Chondrocyte (in vitro differentiated cells): Measurements from ENCODE around the gene RCN1. TPM values are rescaled to one million over a fixed set of nuclear protein-coding genes. Genes with fewer than 3 reads are reported as not detected.
A peak's percentile ranks its signal among the peaks of the same experiment; 100 is the strongest.
"Not testable (repeated sequence)": the region's sequence is repeated elsewhere in the genome, so short reads cannot be mapped to it uniquely, and the experiment has no call there.

Experiments
- DNase-seq: peaks from one replicate; pipeline ENCODE4 v3.0.0; 2021; ENCODE audit warnings: mixed read lengths, low spot score
- H3K27ac Mint-ChIP-seq: one replicate; pipeline ENCODE4 v1.8.0; 2021; ENCODE audit warnings: mild to moderate bottlenecking, moderate library complexity, mixed read lengths; ENCODE audit not compliant: unreplicated experiment
- H3K27me3 Mint-ChIP-seq: 2 replicates; pipeline ENCODE4 v1.8.0; 2021; ENCODE audit warnings: low read depth, mixed read lengths
- H3K36me3 Mint-ChIP-seq: 2 replicates; pipeline ENCODE4 v1.8.0; 2021; ENCODE audit warnings: low read depth, mixed read lengths
- H3K4me1 Mint-ChIP-seq: 2 replicates; pipeline ENCODE4 v1.8.0; 2021; ENCODE audit warnings: low read depth, mild to moderate bottlenecking, mixed read lengths
- H3K4me3 Mint-ChIP-seq: one replicate; pipeline ENCODE4 v1.8.0; 2021; ENCODE audit warnings: mild to moderate bottlenecking, moderate library complexity, mixed read lengths; ENCODE audit not compliant: unreplicated experiment
- H3K9me3 Mint-ChIP-seq: 2 replicates; pipeline ENCODE4 v1.8.0; 2021; ENCODE audit warnings: low read depth, mixed read lengths
- total RNA-seq: library from RNA; stranded (reverse); gene quantifications from 3 replicates; pipeline ENCODE4 v1.2.1, GENCODE V29; 2021
- TF ChIP-seq, protein P1 (sequence below): fragments of 200-600 bp; sonication (generic); IDR thresholded peaks from 2 replicates; pipeline ENCODE4 v1.5.0; 2021; ENCODE audit warnings: antibody characterized with exemption, mild to moderate bottlenecking, moderate library complexity

Gene RCN1
- total RNA-seq, 1 donor from 2014 or later: 232 TPM

DNA sequence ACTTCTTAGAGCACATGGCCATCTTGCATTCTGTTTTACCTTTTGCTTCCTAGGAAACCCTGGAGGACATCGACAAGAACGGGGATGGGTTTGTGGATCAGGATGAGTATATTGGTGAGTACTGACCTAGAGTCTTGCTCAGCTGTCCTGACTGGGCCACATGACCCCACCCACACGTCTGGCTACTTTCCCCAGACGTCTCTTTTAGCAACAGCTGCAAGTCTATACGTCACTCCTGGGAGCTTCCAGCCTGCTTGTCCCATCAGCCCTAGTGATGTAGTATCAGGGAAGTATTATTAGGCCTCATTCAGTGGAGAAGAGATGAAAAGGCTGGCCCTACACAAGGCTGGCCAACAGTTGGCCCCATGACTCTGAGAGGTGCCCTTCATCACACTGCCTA is 9.6 kb downstream of the RCN1 start:
- TF ChIP-seq, protein P1, sequence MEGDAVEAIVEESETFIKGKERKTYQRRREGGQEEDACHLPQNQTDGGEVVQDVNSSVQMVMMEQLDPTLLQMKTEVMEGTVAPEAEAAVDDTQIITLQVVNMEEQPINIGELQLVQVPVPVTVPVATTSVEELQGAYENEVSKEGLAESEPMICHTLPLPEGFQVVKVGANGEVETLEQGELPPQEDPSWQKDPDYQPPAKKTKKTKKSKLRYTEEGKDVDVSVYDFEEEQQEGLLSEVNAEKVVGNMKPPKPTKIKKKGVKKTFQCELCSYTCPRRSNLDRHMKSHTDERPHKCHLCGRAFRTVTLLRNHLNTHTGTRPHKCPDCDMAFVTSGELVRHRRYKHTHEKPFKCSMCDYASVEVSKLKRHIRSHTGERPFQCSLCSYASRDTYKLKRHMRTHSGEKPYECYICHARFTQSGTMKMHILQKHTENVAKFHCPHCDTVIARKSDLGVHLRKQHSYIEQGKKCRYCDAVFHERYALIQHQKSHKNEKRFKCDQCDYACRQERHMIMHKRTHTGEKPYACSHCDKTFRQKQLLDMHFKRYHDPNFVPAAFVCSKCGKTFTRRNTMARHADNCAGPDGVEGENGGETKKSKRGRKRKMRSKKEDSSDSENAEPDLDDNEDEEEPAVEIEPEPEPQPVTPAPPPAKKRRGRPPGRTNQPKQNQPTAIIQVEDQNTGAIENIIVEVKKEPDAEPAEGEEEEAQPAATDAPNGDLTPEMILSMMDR: no peak
- H3K27me3 Mint-ChIP-seq: no peaks in the 10 kb centered on the region
- H3K4me1 Mint-ChIP-seq: peaks cover 14% of the 10 kb centered on the region
- no peaks in the 10 kb centered on the region for H3K9me3 Mint-ChIP-seq
- no peak for DNase-seq
- no peak overlapping the region for H3K4me3 Mint-ChIP-seq
- peak overlapping the region; percentile 9 for H3K27ac Mint-ChIP-seq
- peaks cover 61% of the 10 kb centered on the region for H3K36me3 Mint-ChIP-seq

DNA sequence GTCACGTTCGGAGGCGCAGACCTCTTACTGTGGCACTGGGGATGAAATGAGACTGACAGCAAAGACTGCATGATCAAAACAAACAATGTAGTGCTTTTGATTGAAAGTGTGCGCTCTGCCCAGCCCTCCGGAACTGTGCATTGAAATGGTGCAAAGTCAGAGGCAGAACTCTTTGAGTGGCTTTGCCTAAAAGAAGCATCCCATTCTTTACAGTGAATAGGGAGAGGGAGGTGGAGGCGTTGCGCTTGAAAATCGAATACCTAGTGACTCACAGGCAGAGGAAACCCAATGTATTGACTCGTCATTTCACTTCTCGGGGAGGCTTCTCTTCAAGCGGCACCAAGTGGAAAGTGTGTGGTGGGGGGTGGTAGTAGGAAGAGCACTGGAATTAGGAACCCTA is 10.9 kb downstream of the RCN1 start:
- TF ChIP-seq, protein P1: no peak
- Mint-ChIP-seq H3K9me3 (no peaks in the 10 kb centered on the region), H3K36me3 (peaks cover 65% of the 10 kb centered on the region), H3K4me3 (no peak overlapping the region), H3K27ac (no peak overlapping the region), H3K27me3 (no peaks in the 10 kb centered on the region), H3K4me1 (peaks cover 10% of the 10 kb centered on the region)
- DNase-seq: no peak

DNA sequence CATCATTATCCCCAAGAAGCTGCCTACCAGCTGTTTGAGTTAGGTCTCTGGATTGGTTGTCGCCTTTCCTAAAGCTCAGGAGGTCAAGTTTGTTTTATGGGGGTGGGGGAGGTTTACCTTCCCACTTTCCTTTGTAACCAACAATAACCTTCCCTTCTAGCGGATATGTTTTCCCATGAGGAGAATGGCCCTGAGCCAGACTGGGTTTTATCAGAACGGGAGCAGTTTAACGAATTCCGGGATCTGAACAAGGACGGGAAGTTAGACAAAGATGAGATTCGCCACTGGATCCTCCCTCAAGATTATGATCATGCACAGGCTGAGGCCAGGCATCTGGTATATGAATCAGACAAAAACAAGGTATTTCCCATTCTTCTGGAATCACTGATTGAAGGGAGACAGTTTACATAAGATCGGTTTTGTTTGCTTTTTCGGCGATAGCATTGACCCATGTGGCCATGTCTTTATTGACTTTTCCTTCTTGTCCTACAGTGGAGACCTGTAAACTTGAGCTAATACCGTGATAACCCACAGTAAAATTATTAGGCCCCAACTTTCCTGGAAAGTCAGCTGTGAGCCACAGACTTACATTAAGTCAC is 12.3 kb downstream of the RCN1 start:
- not testable (repeated sequence) for H3K9me3 Mint-ChIP-seq, H3K27me3 Mint-ChIP-seq, H3K4me1 Mint-ChIP-seq, H3K4me3 Mint-ChIP-seq, DNase-seq, H3K27ac Mint-ChIP-seq
- H3K36me3 Mint-ChIP-seq: peaks cover 51% of the 10 kb centered on the region

DNA sequence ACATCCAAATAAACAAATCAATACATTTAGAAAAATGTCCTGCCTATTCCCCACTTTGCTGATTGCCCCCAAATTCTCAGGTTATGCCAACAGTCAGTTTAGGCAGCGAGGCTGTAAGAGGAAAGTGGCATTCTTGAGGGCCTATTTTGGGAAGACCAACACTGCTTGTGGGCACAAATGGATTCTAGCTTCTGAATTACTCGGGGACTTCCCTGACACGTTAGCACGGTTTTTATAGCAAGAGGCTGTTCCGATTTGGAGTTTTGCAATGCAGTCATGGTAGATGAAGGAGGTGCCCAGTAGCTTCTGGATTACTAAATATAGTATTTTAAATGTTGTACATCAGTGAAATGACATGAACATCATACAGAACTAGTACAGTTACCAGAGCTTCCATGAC is 13.1 kb downstream of the RCN1 start:
- peaks cover 8% of the 10 kb centered on the region for H3K4me1 Mint-ChIP-seq
- DNase-seq: no peak
- H3K4me3 Mint-ChIP-seq: no peak overlapping the region
- no peaks in the 10 kb centered on the region for H3K27me3 Mint-ChIP-seq
- H3K9me3 Mint-ChIP-seq: no peaks in the 10 kb centered on the region
- no peak overlapping the region for H3K27ac Mint-ChIP-seq
- TF ChIP-seq, protein P1: no peak
- peaks cover 45% of the 10 kb centered on the region for H3K36me3 Mint-ChIP-seq

DNA sequence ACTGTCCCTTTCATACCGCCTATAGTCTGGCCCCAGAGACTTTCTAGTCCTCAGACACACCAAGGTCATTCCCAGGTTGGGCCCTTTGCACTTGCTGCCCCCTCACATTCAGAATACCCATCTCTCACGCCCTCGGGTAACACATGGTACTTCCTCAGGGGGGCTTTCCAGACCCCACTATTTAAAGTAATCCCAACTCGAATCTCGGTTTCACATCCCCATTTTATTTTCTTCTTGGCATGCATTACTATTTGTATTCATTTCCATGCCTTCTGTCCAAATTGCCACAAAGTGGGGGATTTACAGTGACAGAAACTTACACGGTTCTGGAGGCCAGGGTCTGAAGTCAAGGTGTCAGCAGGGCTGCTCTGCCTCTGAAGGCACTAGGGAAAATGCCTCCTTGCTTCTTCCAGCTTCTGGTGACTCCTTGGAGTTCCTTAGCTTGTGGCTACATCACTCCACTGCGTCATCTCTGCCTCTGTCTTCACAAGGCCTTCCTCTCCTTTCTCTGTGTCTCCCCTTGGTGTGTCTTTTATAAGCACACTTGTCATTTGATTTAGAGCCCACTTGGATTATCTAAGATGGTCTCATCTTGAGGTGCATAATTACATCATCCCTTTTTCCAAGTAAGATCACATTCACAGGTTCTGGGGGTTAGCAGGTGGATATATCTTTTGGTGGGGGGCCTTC is 15.1 kb downstream of the RCN1 start:
- no peak for DNase-seq
- TF ChIP-seq, protein P1: no peak
- no peaks in the 10 kb centered on the region for H3K27me3 Mint-ChIP-seq
- H3K4me1 Mint-ChIP-seq: peaks cover 5% of the 10 kb centered on the region
- no peak overlapping the region for H3K27ac Mint-ChIP-seq
- H3K9me3 Mint-ChIP-seq: no peaks in the 10 kb centered on the region
- no peak overlapping the region for H3K4me3 Mint-ChIP-seq
- peaks cover 30% of the 10 kb centered on the region for H3K36me3 Mint-ChIP-seq

DNA sequence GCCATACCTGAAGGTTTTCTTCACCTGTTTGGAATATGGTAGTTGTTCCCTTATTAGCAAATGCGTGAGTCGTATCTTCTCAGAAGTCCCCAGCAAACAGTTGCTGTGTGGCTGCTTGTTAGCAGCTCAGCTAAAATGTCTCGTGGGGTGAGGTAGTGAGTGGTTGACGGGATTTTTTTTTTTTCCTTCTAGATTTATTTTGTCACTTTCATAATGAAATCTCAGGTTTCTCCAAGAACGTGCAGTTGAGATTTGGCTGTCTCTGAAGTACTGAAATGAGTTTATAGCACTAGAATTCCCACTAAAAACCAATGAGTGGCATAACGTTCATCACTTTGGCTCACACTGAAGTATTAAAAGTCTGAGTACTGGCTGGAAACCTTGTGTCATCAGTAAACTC is 16.8 kb downstream of the RCN1 start:
- H3K27me3 Mint-ChIP-seq: no peaks in the 10 kb centered on the region
- TF ChIP-seq, protein P1: no peak
- H3K4me3 Mint-ChIP-seq: no peak overlapping the region
- H3K36me3 Mint-ChIP-seq: peaks cover 22% of the 10 kb centered on the region
- no peak overlapping the region for H3K27ac Mint-ChIP-seq
- no peaks in the 10 kb centered on the region for H3K9me3 Mint-ChIP-seq
- DNase-seq: no peak
- H3K4me1 Mint-ChIP-seq: peaks cover 5% of the 10 kb centered on the region
